GM12878 (cell line): ENCODE results near the gene UNC13B.

Experiments used
- CREB1 ChIP-seq: IDR thresholded peaks from 2 replicates; pipeline ENCODE4 v1.6.1; 2012; ENCODE audit warnings: low read depth, mild to moderate bottlenecking, inconsistent platforms
- HDGF ChIP-seq: fragments of 450-650 bp; IDR thresholded peaks from 2 replicates; pipeline ENCODE4 v1.6.1; 2016; ENCODE audit warnings: antibody characterized with exemption
- KAT2A ChIP-seq: conservative IDR thresholded peaks from 2 replicates; pipeline ENCODE4 v1.6.1; 2011; ENCODE audit warnings: low read depth, low read length; ENCODE audit not compliant: control insufficient read depth
- POLR2A ChIP-seq: IDR thresholded peaks from 2 replicates; pipeline ENCODE4 v1.6.1; 2011; ENCODE audit warnings: low read depth, mild to moderate bottlenecking, low read length
- TBL1XR1 ChIP-seq: IDR thresholded peaks from 2 replicates; pipeline ENCODE4 v1.6.1; 2012; ENCODE audit warnings: low read depth, low read length, improper control_type of control experiment
- YBX1 ChIP-seq: fragments of 450-650 bp; IDR thresholded peaks from 2 replicates; pipeline ENCODE4 v1.6.1; 2016; ENCODE audit warnings: antibody characterized with exemption
- TF ChIP-seq, protein P1 (sequence below): IDR thresholded peaks from 2 replicates; pipeline ENCODE4 v1.6.1; 2011; ENCODE audit warnings: low read depth, mild to moderate bottlenecking, low read length, moderate library complexity, borderline replicate concordance; ENCODE audit errors: extremely low read depth
- TF ChIP-seq, protein P2 (sequence below): fragments of 450-650 bp; IDR thresholded peaks from 2 replicates; pipeline ENCODE4 v1.6.1; 2017; ENCODE audit warnings: mild to moderate bottlenecking, moderate library complexity
- TF ChIP-seq, protein P3 (sequence below), 3 experiments: IDR thresholded peaks in 2 of 3; conservative IDR thresholded peaks in 1 of 3; 2 replicates each; pipeline ENCODE4 v1.5.1; 2011; ENCODE audit warnings: low read depth in 3 of 3, low read length in 3 of 3, mild to moderate bottlenecking in 3 of 3, control low read depth in 2 of 3, moderate library complexity in 2 of 3, inconsistent platforms in 1 of 3, mixed read lengths in 1 of 3; ENCODE audit not compliant: control insufficient read depth in 2 of 3, insufficient read depth in 1 of 3; ENCODE audit errors: extremely low read depth in 1 of 3
- TF ChIP-seq, protein P4 (sequence below): IDR thresholded peaks from 2 replicates; pipeline ENCODE4 v1.6.1; 2012; ENCODE audit warnings: mild to moderate bottlenecking, low read depth, low read length

DNA sequence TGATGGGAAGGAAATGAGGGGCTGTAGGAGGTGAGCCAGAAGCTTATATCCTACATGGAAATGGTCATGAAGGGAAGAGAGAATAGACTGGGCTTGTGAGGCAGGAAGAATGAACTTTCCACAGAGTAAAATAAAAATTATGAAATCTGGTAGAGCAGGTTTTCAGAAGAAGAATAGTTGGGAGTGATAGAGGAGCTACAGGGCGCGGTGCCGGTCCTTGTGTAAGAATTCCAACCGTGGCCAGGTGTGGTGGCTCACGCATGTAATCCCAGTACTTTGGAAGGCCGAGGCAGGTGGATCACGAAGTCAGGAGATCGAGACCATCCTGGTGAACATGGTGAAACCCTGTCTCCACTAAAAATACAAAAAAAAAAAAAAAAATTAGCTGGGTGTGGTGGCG is 8.9 kb upstream of the UNC13B start:
- TF ChIP-seq, protein P1, sequence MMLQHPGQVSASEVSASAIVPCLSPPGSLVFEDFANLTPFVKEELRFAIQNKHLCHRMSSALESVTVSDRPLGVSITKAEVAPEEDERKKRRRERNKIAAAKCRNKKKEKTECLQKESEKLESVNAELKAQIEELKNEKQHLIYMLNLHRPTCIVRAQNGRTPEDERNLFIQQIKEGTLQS = no peak
- TF ChIP-seq POLR2A (no peak), YBX1 (no peak), HDGF (no peak), CREB1 (no peak), TBL1XR1 (no peak), KAT2A (no peak)
- TF ChIP-seq, protein P2, sequence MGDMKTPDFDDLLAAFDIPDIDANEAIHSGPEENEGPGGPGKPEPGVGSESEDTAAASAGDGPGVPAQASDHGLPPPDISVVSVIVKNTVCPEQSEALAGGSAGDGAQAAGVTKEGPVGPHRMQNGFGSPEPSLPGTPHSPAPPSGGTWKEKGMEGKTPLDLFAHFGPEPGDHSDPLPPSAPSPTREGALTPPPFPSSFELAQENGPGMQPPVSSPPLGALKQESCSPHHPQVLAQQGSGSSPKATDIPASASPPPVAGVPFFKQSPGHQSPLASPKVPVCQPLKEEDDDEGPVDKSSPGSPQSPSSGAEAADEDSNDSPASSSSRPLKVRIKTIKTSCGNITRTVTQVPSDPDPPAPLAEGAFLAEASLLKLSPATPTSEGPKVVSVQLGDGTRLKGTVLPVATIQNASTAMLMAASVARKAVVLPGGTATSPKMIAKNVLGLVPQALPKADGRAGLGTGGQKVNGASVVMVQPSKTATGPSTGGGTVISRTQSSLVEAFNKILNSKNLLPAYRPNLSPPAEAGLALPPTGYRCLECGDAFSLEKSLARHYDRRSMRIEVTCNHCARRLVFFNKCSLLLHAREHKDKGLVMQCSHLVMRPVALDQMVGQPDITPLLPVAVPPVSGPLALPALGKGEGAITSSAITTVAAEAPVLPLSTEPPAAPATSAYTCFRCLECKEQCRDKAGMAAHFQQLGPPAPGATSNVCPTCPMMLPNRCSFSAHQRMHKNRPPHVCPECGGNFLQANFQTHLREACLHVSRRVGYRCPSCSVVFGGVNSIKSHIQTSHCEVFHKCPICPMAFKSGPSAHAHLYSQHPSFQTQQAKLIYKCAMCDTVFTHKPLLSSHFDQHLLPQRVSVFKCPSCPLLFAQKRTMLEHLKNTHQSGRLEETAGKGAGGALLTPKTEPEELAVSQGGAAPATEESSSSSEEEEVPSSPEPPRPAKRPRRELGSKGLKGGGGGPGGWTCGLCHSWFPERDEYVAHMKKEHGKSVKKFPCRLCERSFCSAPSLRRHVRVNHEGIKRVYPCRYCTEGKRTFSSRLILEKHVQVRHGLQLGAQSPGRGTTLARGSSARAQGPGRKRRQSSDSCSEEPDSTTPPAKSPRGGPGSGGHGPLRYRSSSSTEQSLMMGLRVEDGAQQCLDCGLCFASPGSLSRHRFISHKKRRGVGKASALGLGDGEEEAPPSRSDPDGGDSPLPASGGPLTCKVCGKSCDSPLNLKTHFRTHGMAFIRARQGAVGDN = no peak
- TF ChIP-seq, protein P3, sequence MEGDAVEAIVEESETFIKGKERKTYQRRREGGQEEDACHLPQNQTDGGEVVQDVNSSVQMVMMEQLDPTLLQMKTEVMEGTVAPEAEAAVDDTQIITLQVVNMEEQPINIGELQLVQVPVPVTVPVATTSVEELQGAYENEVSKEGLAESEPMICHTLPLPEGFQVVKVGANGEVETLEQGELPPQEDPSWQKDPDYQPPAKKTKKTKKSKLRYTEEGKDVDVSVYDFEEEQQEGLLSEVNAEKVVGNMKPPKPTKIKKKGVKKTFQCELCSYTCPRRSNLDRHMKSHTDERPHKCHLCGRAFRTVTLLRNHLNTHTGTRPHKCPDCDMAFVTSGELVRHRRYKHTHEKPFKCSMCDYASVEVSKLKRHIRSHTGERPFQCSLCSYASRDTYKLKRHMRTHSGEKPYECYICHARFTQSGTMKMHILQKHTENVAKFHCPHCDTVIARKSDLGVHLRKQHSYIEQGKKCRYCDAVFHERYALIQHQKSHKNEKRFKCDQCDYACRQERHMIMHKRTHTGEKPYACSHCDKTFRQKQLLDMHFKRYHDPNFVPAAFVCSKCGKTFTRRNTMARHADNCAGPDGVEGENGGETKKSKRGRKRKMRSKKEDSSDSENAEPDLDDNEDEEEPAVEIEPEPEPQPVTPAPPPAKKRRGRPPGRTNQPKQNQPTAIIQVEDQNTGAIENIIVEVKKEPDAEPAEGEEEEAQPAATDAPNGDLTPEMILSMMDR (IDR thresholded peaks at IDR 0.05 in 2 of 3, conservative IDR thresholded peaks at IDR 0.05 in 1 of 3; ENCODE audit: control insufficient read depth in 2 of 3, extremely low read depth in 1 of 3, insufficient read depth in 1 of 3, low read depth in 3 of 3, low read length in 3 of 3) = no peak
- TF ChIP-seq, protein P4, sequence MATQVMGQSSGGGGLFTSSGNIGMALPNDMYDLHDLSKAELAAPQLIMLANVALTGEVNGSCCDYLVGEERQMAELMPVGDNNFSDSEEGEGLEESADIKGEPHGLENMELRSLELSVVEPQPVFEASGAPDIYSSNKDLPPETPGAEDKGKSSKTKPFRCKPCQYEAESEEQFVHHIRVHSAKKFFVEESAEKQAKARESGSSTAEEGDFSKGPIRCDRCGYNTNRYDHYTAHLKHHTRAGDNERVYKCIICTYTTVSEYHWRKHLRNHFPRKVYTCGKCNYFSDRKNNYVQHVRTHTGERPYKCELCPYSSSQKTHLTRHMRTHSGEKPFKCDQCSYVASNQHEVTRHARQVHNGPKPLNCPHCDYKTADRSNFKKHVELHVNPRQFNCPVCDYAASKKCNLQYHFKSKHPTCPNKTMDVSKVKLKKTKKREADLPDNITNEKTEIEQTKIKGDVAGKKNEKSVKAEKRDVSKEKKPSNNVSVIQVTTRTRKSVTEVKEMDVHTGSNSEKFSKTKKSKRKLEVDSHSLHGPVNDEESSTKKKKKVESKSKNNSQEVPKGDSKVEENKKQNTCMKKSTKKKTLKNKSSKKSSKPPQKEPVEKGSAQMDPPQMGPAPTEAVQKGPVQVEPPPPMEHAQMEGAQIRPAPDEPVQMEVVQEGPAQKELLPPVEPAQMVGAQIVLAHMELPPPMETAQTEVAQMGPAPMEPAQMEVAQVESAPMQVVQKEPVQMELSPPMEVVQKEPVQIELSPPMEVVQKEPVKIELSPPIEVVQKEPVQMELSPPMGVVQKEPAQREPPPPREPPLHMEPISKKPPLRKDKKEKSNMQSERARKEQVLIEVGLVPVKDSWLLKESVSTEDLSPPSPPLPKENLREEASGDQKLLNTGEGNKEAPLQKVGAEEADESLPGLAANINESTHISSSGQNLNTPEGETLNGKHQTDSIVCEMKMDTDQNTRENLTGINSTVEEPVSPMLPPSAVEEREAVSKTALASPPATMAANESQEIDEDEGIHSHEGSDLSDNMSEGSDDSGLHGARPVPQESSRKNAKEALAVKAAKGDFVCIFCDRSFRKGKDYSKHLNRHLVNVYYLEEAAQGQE = no peak
